Activated CD8-positive, alpha-beta T cell treated with anti-CD3 and anti-CD28 coated beads, Interleukin-2, amount 10 ng/mL, durations not matched to agents 7 days and 5 days (primary cell): ENCODE data around the gene FCF1. TPM values are rescaled to one million over a fixed set of nuclear protein-coding genes. Genes with fewer than 3 reads are reported as not detected.
A peak's percentile ranks its signal among the peaks of the same experiment; 100 is the strongest.

Experiments
- ATAC-seq: fragments of 150-1000 bp; cut with Tn5 transposase; one replicate; pipeline ENCODE4 v1.10.0; 2021; ENCODE audit warnings: moderate library complexity
- CTCF ChIA-PET: fragments of 350-600 bp; sonication (Branson Sonifier 250); formaldehyde crosslinking; loops from one replicate; lab custom pipeline; 2021; ENCODE audit warnings: antibody characterized with exemption; lab: Charles Lee
- POLR2A ChIA-PET: fragments of 350-600 bp; sonication (Branson Sonifier 250); formaldehyde crosslinking; loops from one replicate; lab custom pipeline; 2021; ENCODE audit warnings: antibody characterized with exemption; lab: Charles Lee
- DNase-seq: peaks from one replicate; pipeline ENCODE4 v3.0.0-alpha.2; 2020
- H3K27ac Mint-ChIP-seq: one replicate; pipeline ENCODE4 v1.8.0; 2021; ENCODE audit warnings: mild to moderate bottlenecking, mixed read lengths
- H3K27me3 Mint-ChIP-seq: one replicate; pipeline ENCODE4 v1.8.0; 2021; ENCODE audit warnings: low read depth, mixed read lengths
- H3K36me3 Mint-ChIP-seq: one replicate; pipeline ENCODE4 v1.8.0; 2021; ENCODE audit warnings: low read depth, mixed read lengths
- H3K4me1 Mint-ChIP-seq: one replicate; pipeline ENCODE4 v1.8.0; 2021; ENCODE audit warnings: low read depth, mixed read lengths
- H3K4me3 Mint-ChIP-seq: one replicate; pipeline ENCODE4 v1.8.0; 2021; ENCODE audit warnings: mild to moderate bottlenecking, mixed read lengths
- H3K9me3 Mint-ChIP-seq: one replicate; pipeline ENCODE4 v1.8.0; 2022; ENCODE audit warnings: mixed read lengths; ENCODE audit not compliant: insufficient read depth
- total RNA-seq, 2 experiments: library from RNA; stranded (reverse); gene quantifications; one replicate each; pipeline ENCODE4 v1.2.3, GENCODE V29; 2021

The FCF1 gene
- total RNA-seq, 2 experiments from 2014 or later = 64.1 to 64.2 TPM

DNA sequence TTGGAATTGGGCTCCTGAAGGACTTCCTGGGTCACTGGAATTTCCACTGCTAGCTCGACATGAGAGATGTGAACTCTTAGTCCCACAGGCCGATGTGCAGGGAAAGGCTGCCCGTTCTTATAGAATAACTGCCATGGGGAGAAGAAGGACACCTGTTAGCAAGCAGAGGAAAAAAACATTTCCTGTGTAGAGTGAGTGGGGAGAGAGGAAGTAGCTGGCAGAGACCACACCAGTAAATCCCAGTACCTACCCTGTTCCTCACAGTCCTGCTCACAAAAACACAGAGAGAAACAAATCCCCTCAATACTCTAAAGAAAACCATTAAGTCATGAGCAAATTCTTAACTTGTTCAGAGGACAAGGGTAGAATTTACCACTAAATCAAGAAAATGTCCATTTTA is 29.5 kb upstream of the FCF1 start:
- CTCF ChIA-PET = interaction anchor here (1.3 to 3.8 kb wide), 2 partner anchors 72 to 121 kb away, joined by 3 to 14 read pairs; partner anchors contain the start of gene LTBP2

DNA sequence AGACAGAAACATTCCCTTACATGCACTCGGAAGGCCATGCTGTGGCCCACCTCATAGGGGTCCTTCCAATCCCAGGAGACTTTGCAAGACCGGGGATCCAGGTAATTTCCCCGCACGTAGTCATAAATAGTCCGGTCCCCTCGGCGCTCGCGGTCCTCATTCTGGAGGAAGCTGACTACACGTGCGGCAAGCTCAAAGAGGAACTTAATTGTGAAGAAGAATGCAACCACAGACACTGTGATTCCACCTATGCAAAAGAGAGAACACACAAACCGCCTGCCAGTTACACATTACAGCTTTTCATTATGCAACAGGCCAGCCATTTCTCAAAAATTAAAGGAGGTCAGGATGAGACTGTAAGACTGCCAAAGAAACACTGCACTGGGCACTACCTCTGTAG is 28.5 kb upstream of the FCF1 start:
- H3K4me3 Mint-ChIP-seq = no peak overlapping the region
- peaks cover 19% of the 10 kb centered on the region for H3K4me1 Mint-ChIP-seq
- DNase-seq (no peak), ATAC-seq (no peak)
- H3K27ac Mint-ChIP-seq = no peak overlapping the region
- H3K9me3 Mint-ChIP-seq = no peaks in the 10 kb centered on the region
- ChIA-PET POLR2A (no interaction called here), CTCF (interaction anchor here (1.3 to 3.8 kb wide), 3 partner anchors 73 to 120 kb away, joined by 3 to 14 read pairs (median 3); partner anchors contain the start of gene LTBP2)
- no peaks in the 10 kb centered on the region for H3K27me3 Mint-ChIP-seq
- H3K36me3 Mint-ChIP-seq = peaks cover 52% of the 10 kb centered on the region

More for the DNA sequence above, 29.5 kb upstream of the FCF1 start:
- ATAC-seq (no peak), DNase-seq (no peak)
- Mint-ChIP-seq H3K36me3 (peaks cover 48% of the 10 kb centered on the region), H3K4me3 (no peak overlapping the region), H3K27me3 (no peaks in the 10 kb centered on the region), H3K4me1 (peaks cover 19% of the 10 kb centered on the region), H3K27ac (peak overlapping the region; percentile 18), H3K9me3 (no peaks in the 10 kb centered on the region)
- POLR2A ChIA-PET = no interaction called here

GRCh38 chr14:74685056-74685455 is 27.9 kb upstream of the FCF1 start:
- no peaks in the 10 kb centered on the region for H3K9me3 Mint-ChIP-seq
- POLR2A ChIA-PET = no interaction called here
- DNase-seq = no peak
- H3K4me1 Mint-ChIP-seq = peaks cover 19% of the 10 kb centered on the region
- CTCF ChIA-PET = interaction anchor here (1.3 to 3.8 kb wide), 2 partner anchors 74 to 76 kb away, joined by 3 to 14 read pairs; partner anchors contain the start of gene LTBP2
- H3K27me3 Mint-ChIP-seq = no peaks in the 10 kb centered on the region
- no peak overlapping the region for H3K4me3 Mint-ChIP-seq
- H3K36me3 Mint-ChIP-seq = peaks cover 52% of the 10 kb centered on the region
- H3K27ac Mint-ChIP-seq = no peak overlapping the region
- ATAC-seq = no peak

DNA sequence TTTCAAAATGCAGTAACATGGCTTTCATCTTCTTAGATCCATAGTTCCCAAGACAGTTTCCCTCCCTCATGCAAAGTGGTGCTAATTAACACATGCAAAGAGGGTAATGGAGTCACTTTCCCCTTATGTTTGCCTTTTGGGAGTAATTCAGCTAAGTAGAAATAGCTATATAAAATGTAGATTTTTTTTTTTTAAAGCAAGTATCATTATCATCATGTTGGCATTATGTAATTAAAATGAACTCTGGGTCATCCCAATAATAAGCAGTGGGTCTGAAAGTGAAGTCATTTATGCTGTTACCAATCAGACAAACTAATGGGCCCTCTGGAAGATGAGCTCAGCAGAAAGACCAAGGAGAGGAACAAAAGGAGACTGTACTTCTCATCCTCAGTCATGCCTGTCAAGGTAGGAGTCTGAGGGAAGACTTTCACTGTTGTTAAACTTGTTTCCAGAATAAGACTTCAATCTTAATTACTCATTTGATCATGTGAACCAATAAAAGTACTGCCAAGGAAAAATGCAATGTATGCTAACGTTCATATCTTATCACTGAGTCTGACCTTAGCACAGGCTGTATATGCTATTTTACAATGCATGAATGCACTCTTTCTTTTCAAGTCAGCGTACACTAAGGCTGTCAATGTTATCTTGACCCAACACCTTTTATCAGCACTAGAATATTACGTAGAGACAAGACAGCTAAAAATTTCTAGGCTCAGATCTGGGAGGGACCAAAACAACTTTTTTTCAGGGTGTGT is 26.8 kb upstream of the FCF1 start:
- DNase-seq = no peak
- ATAC-seq = no peak
- H3K27ac Mint-ChIP-seq = no peak overlapping the region
- peaks cover 51% of the 10 kb centered on the region for H3K36me3 Mint-ChIP-seq
- no peaks in the 10 kb centered on the region for H3K27me3 Mint-ChIP-seq
- ChIA-PET CTCF (interaction anchor here (0.9 to 3.8 kb wide), 2 partner anchors 14 to 75 kb away, joined by 3 to 14 read pairs; partner anchors contain the start of gene LTBP2), POLR2A (no interaction called here)
- peaks cover 19% of the 10 kb centered on the region for H3K4me1 Mint-ChIP-seq
- H3K4me3 Mint-ChIP-seq = no peak overlapping the region
- H3K9me3 Mint-ChIP-seq = no peaks in the 10 kb centered on the region

GRCh38 chr14:74691456-74691855 is 21.5 kb upstream of the FCF1 start:
- H3K27ac Mint-ChIP-seq = no peak overlapping the region
- no peaks in the 10 kb centered on the region for H3K9me3 Mint-ChIP-seq
- DNase-seq (no peak), ATAC-seq (no peak)
- H3K36me3 Mint-ChIP-seq = peaks cover 21% of the 10 kb centered on the region
- no peak overlapping the region for H3K4me3 Mint-ChIP-seq
- CTCF ChIA-PET = no interaction called here
- POLR2A ChIA-PET = no interaction called here
- no peaks in the 10 kb centered on the region for H3K27me3 Mint-ChIP-seq
- H3K4me1 Mint-ChIP-seq = peaks cover 7% of the 10 kb centered on the region

GRCh38 chr14:74693191-74693590 is 19.8 kb upstream of the FCF1 start:
- ChIA-PET POLR2A (no interaction called here), CTCF (no interaction called here)
- Mint-ChIP-seq H3K27ac (no peak overlapping the region), H3K9me3 (no peaks in the 10 kb centered on the region), H3K27me3 (no peaks in the 10 kb centered on the region), H3K4me1 (peaks cover 7% of the 10 kb centered on the region), H3K36me3 (peaks cover 25% of the 10 kb centered on the region), H3K4me3 (no peak overlapping the region)
- no peak for ATAC-seq
- DNase-seq = no peak

DNA sequence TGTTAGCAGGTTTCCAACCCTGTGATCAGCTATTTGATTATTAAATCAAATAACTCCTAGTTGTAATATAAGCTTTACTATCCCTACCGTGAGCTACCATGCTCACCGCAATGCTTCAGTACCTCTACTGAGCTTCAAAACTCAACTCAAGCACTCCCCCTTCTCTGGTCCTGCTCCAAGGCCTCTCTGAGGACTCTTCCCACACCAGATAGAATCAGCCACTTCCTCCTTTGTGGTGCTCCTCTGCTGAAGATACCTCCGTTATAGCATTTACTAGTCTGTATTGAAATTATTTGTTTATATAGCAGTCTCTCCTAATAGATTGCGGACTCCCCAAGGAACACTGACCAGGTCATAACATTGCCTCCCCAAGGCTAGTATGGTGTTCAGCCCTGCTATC is 17.5 kb upstream of the FCF1 start:
- Mint-ChIP-seq H3K4me3 (no peak overlapping the region), H3K9me3 (no peaks in the 10 kb centered on the region), H3K27me3 (no peaks in the 10 kb centered on the region), H3K36me3 (peaks cover 13% of the 10 kb centered on the region), H3K4me1 (peaks cover 7% of the 10 kb centered on the region), H3K27ac (peak overlapping the region; percentile 18)
- POLR2A ChIA-PET = no interaction called here
- ATAC-seq = no peak
- DNase-seq = no peak
- CTCF ChIA-PET = no interaction called here

DNA sequence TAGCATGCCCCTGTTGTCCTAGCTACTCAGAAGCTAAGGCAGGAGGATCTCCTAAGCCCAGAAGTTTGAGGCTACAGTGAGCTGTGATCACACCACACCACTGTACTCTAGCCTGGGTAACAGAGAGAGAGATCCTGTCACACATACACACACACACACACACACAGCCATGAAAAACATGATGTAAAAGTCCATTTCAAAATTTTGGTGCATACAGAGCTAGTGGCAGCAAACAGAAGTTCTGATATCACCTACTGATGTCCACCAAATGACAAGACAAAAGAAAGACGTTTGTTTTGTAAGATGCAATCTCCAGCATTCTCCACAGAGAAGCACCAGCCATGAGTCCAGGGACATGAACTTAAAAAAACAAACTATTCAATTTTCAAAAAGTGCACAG is 15.9 kb upstream of the FCF1 start:
- H3K27me3 Mint-ChIP-seq = no peaks in the 10 kb centered on the region
- H3K4me3 Mint-ChIP-seq = no peak overlapping the region
- ChIA-PET CTCF (no interaction called here), POLR2A (no interaction called here)
- ATAC-seq (no peak), DNase-seq (no peak)
- no peaks in the 10 kb centered on the region for H3K9me3 Mint-ChIP-seq
- peaks cover 16% of the 10 kb centered on the region for H3K36me3 Mint-ChIP-seq
- peaks cover 7% of the 10 kb centered on the region for H3K4me1 Mint-ChIP-seq
- no peak overlapping the region for H3K27ac Mint-ChIP-seq

DNA sequence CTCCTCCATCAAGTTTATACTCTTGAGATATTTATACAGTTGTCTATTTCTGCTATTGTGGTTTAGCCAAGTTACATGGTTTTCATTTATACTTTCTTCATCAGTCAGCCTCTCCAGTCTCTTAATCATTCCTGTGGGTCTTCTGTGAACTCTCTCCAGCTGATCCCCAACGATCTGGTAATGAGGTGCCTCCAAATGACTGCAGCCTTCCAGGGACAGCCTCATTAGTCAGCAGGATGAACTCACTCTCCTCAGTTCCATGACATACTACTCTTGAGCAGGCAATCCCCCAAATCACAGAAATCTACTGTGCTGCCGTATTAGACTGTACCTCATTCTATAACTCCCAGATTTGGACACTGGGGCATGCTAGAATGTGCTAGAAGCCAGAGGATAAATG is 15.4 kb upstream of the FCF1 start:
- H3K4me1 Mint-ChIP-seq = peaks cover 7% of the 10 kb centered on the region
- H3K4me3 Mint-ChIP-seq = no peak overlapping the region
- H3K27ac Mint-ChIP-seq = peak overlapping the region; percentile 44
- DNase-seq (no peak), ATAC-seq (no peak)
- peaks cover 18% of the 10 kb centered on the region for H3K36me3 Mint-ChIP-seq
- POLR2A ChIA-PET = no interaction called here
- no peaks in the 10 kb centered on the region for H3K27me3 Mint-ChIP-seq
- CTCF ChIA-PET = no interaction called here
- peaks cover under 1% of the 10 kb centered on the region for H3K9me3 Mint-ChIP-seq

GRCh38 chr14:74697976-74698375 is 15.0 kb upstream of the FCF1 start:
- ChIA-PET CTCF (no interaction called here), POLR2A (no interaction called here)
- H3K4me1 Mint-ChIP-seq = peaks cover 7% of the 10 kb centered on the region
- no peak overlapping the region for H3K4me3 Mint-ChIP-seq
- DNase-seq = no peak
- H3K9me3 Mint-ChIP-seq = peaks cover 5% of the 10 kb centered on the region
- no peak overlapping the region for H3K27ac Mint-ChIP-seq
- no peak for ATAC-seq
- no peaks in the 10 kb centered on the region for H3K27me3 Mint-ChIP-seq
- peaks cover 22% of the 10 kb centered on the region for H3K36me3 Mint-ChIP-seq

DNA sequence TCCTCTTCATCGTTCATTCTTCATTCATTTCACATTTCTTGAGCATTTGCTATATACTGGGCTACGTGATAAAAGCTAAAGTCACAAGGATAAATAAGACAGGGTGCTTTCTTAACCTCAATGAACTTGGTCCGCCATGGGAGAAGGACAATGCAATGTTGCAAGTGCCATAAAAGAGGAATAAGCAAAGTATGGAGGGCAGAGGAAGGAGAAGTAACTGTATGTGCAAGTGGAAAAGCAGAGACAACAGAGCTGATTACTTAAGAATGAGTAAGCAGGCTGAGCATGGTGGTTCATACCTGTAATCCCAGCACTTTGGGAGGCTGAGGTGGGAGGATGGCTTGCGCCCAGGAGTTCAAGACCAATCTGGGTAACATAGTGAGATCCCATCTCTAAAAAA is 14.5 kb upstream of the FCF1 start:
- Mint-ChIP-seq H3K27ac (no peak overlapping the region), H3K36me3 (peaks cover 24% of the 10 kb centered on the region), H3K27me3 (no peaks in the 10 kb centered on the region), H3K4me1 (peaks cover 7% of the 10 kb centered on the region), H3K4me3 (no peak overlapping the region), H3K9me3 (peaks cover 7% of the 10 kb centered on the region)
- POLR2A ChIA-PET = no interaction called here
- DNase-seq = no peak
- CTCF ChIA-PET = no interaction called here
- ATAC-seq = no peak

GRCh38 chr14:74702293-74702692 is 10.7 kb upstream of the FCF1 start:
- H3K4me1 Mint-ChIP-seq = no peaks in the 10 kb centered on the region
- H3K9me3 Mint-ChIP-seq = peaks cover 7% of the 10 kb centered on the region
- H3K27ac Mint-ChIP-seq = no peak overlapping the region
- no peak for DNase-seq
- H3K27me3 Mint-ChIP-seq = no peaks in the 10 kb centered on the region
- no peak for ATAC-seq
- POLR2A ChIA-PET = no interaction called here
- H3K36me3 Mint-ChIP-seq = peaks cover 29% of the 10 kb centered on the region
- CTCF ChIA-PET = no interaction called here
- no peak overlapping the region for H3K4me3 Mint-ChIP-seq
